ENCODE results near the gene A3GALT2. TPM values are rescaled to one million over a fixed set of nuclear protein-coding genes. Genes with fewer than 3 reads are reported as not detected.

The A3GALT2 gene
- polyA plus RNA-seq, 3 donors, result not detected

GRCh38 chr1:33334081-33334552, 13.2 kb upstream of the A3GALT2 start:
- H3K36me3 Mint-ChIP-seq, result peaks cover 56 to 61% of the 10 kb centered on the region in 2 donors
- Histone ChIP-seq H3K36me3 (replicated peaks in 1 of 2; ENCODE audit: control insufficient read depth in 1 of 2, insufficient read depth in 2 of 2, low read length in 2 of 2) (peaks cover 38 to 45% of the 10 kb centered on the region in 2 donors), H3K4me3 (replicated peaks in 1 of 3; ENCODE audit: low read depth in 2 of 3, low read length in 3 of 3) (peak overlapping the region in 1 of 3 experiments; percentile 27), H3K27me3 (ENCODE audit: control insufficient read depth in 2 of 2, insufficient read depth in 2 of 2, low read length in 2 of 2) (no peaks in the 10 kb centered on the region), H3K79me2 (ENCODE audit: insufficient read depth, low read length) (peaks cover 75% of the 10 kb centered on the region), H4K20me1 (ENCODE audit: insufficient read depth, low read length) (peaks cover 90% of the 10 kb centered on the region), H3K4me2 (replicated peaks; ENCODE audit: extremely low read depth, low read length, poor library complexity, severe bottlenecking) (peak overlapping the region; percentile 44), H2AFZ (ENCODE audit: insufficient read depth, low read depth, low read length, poor library complexity, severe bottlenecking) (no peak overlapping the region), H3K9me3 (replicated peaks in 1 of 2; ENCODE audit: control insufficient read depth in 1 of 2, insufficient read depth in 1 of 2, low read length in 2 of 2) (no peaks in the 10 kb centered on the region), H3K4me1 (ENCODE audit: control insufficient read depth in 1 of 2, insufficient read depth in 2 of 2, low read length in 2 of 2) (peaks cover 69 to 83% of the 10 kb centered on the region in 2 donors), H3K9ac (ENCODE audit: insufficient read depth, low read length, poor library complexity, severe bottlenecking) (no peak overlapping the region), H3K27ac (ENCODE audit: low read depth in 1 of 2, low read length in 2 of 2) (peak overlapping the region; percentile 51 to 79)
- peaks cover 80% of the 10 kb centered on the region for H3K4me1 Mint-ChIP-seq
- intact Hi-C loops (cut with micrococcal nuclease), result loop anchor here in 1 of 2 donors (2.0 kb wide), 1 partner anchor 15 kb away; no protein-coding TSS in a partner anchor
- H3K27ac Mint-ChIP-seq, result peak overlapping the region; percentile 61 to 85 (median 80)
- WGBS (ENCODE audit: insufficient coverage), result 40% methylated on average over 15 of the region's 17 CpGs
- DNase-seq, result no peak
- no peaks in the 10 kb centered on the region for H3K9me3 Mint-ChIP-seq
- peak overlapping the region in 1 of 2 donors; percentile 48 for H3K4me3 Mint-ChIP-seq
- H3K27me3 Mint-ChIP-seq (ENCODE audit: low read depth in 3 of 3), result no peaks in the 10 kb centered on the region
- TF ChIP-seq CTCF (IDR thresholded peaks at IDR 0.05), result no peak

GRCh38 chr1:33332881-33333280, 12.0 kb upstream of the A3GALT2 start:
- Histone ChIP-seq H3K9me3 (replicated peaks in 1 of 2; ENCODE audit: control insufficient read depth in 1 of 2, insufficient read depth in 1 of 2, low read length in 2 of 2) (no peaks in the 10 kb centered on the region), H3K27me3 (ENCODE audit: control insufficient read depth in 2 of 2, insufficient read depth in 2 of 2, low read length in 2 of 2) (no peaks in the 10 kb centered on the region), H3K4me3 (replicated peaks in 1 of 3; ENCODE audit: low read depth in 2 of 3, low read length in 3 of 3) (no peak overlapping the region), H3K9ac (ENCODE audit: insufficient read depth, low read length, poor library complexity, severe bottlenecking) (no peak overlapping the region), H4K20me1 (ENCODE audit: insufficient read depth, low read length) (peaks cover 92% of the 10 kb centered on the region), H3K79me2 (ENCODE audit: insufficient read depth, low read length) (peaks cover 69% of the 10 kb centered on the region), H3K4me1 (ENCODE audit: control insufficient read depth in 1 of 2, insufficient read depth in 2 of 2, low read length in 2 of 2) (peaks cover 69 to 83% of the 10 kb centered on the region in 2 donors), H3K36me3 (replicated peaks in 1 of 2; ENCODE audit: control insufficient read depth in 1 of 2, insufficient read depth in 2 of 2, low read length in 2 of 2) (peaks cover 51 to 58% of the 10 kb centered on the region in 2 donors), H3K4me2 (replicated peaks; ENCODE audit: extremely low read depth, low read length, poor library complexity, severe bottlenecking) (no peak overlapping the region), H3K27ac (ENCODE audit: low read depth in 1 of 2, low read length in 2 of 2) (peak overlapping the region in 1 of 2 donors; percentile 79), H2AFZ (ENCODE audit: insufficient read depth, low read depth, low read length, poor library complexity, severe bottlenecking) (no peak overlapping the region)
- no peak for TF ChIP-seq CTCF (IDR thresholded peaks at IDR 0.05)
- no peak for DNase-seq
- WGBS (ENCODE audit: insufficient coverage), result 92% methylated on average over 4 of the region's 5 CpGs
- Mint-ChIP-seq H3K27ac (peak overlapping the region in 5 of 7 donors; percentile 28 to 55 (median 44)), H3K9me3 (no peaks in the 10 kb centered on the region), H3K4me3 (no peak overlapping the region), H3K27me3 (ENCODE audit: low read depth in 3 of 3) (peaks cover 0 to 1% (median 0%) of the 10 kb centered on the region in 3 donors), H3K4me1 (peaks cover 80% of the 10 kb centered on the region), H3K36me3 (peaks cover 69% of the 10 kb centered on the region in 2 donors)
- intact Hi-C loops (cut with micrococcal nuclease), result no loop called here

Data from CD14-positive monocyte (primary cell).